Endometrium (tissue), 2 donors: Measurements from ENCODE around the gene RBBP8.
"Not testable (repeated sequence)": the region's sequence is repeated elsewhere in the genome, so short reads cannot be mapped to it uniquely, and the experiment has no call there.

Source experiments
- FAIRE-seq: peaks from 2 replicates; lab custom pipeline; 2012; peaks lifted over from hg19 to GRCh38; lab: Jason Lieb, UNC
- donor health status: control.
- donor health status: control.

RBBP8 gene

GRCh38 chr18:22943847-22944246 lies 10.7 kb downstream of the RBBP8 start:
- no peak for FAIRE-seq

GRCh38 chr18:22946217-22946616 lies 13.1 kb downstream of the RBBP8 start:
- FAIRE-seq = no peak

DNA sequence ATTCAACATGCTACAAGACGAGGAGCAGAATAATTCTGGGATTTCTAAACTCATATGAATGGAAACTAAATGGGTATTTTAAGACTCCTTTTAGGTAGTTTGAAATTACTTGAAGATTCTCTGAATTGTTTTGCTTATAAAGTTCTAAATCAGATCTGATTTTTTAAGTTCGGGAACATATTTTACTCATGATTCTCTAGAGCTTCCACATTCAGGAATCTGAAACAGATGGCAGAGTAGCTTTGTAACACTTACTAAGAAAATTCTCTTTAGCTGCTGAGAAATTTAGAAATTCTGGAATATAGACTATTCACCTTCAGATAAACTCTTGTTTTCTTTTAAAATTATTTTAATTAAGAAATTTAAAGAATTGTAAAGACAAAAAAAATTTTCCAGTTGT lies 13.7 kb downstream of the RBBP8 start:
- FAIRE-seq = peak; percentile 8

DNA sequence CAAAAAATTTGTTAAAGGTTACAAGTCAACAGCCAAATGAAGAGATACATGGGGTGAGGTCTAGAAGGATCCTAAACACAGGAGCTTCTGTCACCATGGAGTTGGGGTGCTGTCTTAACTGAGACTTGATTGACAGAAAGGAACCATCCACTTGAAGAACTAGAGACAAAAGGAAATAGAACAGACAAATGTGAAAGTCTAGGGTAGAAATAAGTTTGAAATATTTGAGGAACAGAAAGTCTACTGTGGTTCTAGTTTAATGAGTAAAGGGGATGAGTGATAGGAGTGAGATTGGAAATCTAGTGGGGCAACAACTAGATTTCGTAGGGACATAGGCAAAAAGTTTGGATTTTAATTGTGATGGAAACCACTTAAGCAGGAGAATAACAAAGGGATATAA lies 18.7 kb downstream of the RBBP8 start:
- FAIRE-seq = no peak

GRCh38 chr18:22952525-22952924 lies 19.4 kb downstream of the RBBP8 start:
- no peak for FAIRE-seq

- FAIRE-seq = not testable (repeated sequence)
These were observed 20.9 kb downstream of the RBBP8 start for GRCh38 chr18:22953982-22954381.

DNA sequence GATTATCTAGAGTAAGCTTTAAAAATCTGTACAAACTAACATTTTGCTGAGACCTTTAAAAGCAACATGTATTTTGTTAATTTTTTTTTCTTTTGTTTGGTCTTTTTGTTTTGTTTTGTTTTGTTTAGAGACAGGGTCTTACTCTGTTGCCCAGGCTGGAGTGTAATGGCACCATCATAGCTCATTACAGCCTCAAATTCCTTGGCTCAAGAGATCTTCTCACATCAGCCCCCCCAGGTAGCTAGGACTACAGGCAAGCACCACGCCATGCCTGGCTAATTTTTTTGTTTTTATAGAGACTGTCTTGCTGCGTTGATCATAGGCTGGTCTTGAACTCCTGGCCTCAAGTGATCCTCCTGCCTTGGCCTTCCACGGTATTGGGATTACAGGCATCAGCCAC lies 23.1 kb downstream of the RBBP8 start:
- FAIRE-seq = no peak

- FAIRE-seq = no peak
These were observed 28.0 kb downstream of the RBBP8 start for GRCh38 chr18:22961156-22961555.

DNA sequence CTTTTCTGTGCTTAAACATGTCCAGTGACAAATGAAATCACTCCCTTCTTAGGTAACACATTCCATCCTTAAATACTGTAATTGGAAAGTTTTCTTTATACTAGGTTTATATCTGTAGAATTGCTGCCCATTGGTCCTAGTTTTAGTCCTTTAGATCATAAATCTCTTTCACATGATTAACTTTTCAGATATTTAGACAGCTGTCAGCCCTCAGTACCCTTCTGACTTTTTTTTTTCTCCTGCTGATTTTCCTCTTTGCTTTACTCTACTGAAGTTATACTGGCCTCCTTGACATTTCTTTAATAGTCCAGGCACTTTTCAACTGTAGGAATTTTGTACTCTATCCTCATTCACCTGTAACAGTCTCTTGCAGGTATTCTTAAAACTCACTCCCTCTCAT lies 28.9 kb downstream of the RBBP8 start:
- no peak for FAIRE-seq

- FAIRE-seq = no peak
These were observed 31.0 kb downstream of the RBBP8 start for GRCh38 chr18:22964116-22964515.

GRCh38 chr18:22964722-22965121 lies 31.6 kb downstream of the RBBP8 start:
- no peak for FAIRE-seq

DNA sequence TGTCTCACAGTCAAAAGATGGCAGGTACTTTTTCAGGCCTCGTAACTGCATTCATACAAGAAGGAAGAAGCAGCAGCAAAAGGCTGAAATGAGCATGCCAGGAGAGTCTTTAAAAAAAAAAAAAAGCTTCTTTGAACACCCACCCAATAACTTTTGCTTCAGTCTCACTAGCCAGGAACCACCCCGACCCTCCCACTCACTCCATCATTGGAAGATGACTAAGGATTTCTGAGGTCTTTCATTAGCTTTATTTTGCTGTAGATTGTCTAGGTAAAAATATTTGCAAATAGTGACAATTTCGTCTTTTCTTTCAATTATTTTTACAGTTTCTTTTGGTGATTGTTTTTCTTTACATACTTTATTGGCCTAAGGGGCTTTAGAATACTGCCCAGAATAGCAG lies 37.9 kb downstream of the RBBP8 start:
- no peak for FAIRE-seq

GRCh38 chr18:22974001-22974400 lies 40.9 kb downstream of the RBBP8 start:
- peak; percentile 54 for FAIRE-seq

- no peak for FAIRE-seq
These were observed 41.6 kb downstream of the RBBP8 start for GRCh38 chr18:22974707-22975106.

GRCh38 chr18:22975508-22975907 lies 42.4 kb downstream of the RBBP8 start:
- no peak for FAIRE-seq

DNA sequence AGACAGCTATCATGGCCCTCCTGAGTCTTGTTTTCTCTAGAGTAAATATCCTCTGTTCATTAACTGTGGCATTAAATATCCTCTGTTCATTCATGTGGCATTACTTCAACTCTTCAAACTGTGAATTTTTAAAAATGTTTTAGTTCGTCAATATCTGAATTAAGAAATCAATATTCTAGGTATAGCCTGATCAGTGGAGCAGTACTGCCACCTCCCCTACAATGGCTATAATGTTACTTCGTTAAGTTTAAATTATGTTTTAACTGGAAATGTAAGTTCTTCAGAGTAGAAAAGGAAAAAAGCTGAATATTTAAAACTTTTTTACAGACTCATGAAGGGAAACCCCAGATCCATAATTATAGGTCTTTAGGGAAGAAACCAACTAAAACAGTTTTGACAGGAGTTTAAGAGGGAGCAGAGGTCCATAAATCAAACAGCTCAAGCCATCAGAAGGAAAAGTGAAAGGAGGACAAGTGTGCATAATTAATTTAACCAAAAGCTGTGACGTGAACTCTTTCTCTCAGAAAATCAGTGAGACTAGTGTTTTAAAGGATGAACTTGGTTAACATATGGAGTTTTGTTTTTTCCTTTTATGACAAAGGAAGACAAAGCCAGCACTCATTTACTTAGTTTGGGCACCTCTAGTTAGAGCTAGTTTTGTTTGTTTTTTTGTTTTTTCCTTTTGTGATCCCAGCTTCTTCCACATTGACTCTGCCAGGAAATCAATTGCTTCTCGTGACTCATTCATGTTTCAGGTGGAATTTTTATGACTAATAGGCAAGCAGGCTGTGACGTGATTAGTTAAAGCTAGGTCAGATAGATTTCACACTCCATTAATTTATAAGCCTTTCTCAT lies 44.9 kb downstream of the RBBP8 start:
- FAIRE-seq = no peak

DNA sequence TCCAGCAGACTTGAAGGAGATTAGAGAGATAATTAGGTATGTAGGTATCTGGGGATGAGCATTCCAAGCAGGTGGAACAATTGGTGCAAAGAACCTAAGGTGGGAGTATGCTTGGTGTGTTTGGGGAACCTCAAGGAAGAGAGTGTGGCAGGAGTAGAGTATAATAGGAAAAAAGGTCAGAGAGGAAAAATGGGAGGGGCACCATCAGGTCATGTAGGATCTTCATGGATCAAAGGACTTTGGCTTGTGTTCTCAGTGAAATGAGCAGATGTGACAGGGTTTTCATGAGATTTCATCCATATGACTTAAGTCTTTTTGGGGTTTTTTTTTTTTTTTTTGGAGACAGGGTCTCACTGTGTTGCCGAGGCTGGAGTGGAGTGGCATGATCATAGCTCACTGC lies 47.3 kb downstream of the RBBP8 start:
- no peak for FAIRE-seq

DNA sequence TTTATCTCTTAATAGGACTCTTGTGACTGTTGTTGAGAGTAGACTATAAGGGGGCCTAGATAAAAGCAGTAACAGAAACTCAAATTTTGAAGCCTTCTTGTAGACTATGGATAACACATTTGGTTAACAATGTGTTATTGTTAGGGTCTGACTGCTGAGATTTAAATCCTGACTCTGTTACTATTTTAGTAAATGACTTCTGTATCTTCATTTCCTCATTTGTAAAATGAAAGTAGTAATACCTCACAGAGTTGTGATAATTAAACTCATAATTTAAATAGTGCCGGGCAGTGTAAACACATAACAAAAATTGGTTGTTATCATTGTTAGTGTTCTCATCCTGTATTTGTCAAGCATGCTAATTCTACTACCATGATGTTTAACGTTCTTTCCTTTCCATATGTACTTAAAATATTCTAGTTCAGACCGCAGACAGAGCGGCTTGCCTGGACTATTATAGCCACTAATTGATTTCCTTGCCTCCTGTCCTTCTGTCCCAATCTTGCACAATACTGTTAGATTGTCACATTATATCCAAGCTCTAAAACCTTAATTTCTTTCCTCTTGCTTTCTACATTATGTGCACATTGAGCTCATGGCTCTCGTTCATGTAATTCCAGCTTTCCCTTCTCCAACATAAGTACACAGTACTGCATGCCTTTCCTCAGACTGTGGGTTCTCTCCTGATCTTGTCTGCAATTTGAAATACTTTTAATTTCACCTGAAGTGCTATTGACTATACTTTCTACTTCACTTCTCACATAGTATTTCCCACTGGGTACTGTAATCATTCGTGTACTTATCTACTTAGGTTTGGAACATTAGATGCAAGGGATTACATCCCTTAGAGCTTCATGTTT lies 48.4 kb downstream of the RBBP8 start:
- no peak for FAIRE-seq

DNA sequence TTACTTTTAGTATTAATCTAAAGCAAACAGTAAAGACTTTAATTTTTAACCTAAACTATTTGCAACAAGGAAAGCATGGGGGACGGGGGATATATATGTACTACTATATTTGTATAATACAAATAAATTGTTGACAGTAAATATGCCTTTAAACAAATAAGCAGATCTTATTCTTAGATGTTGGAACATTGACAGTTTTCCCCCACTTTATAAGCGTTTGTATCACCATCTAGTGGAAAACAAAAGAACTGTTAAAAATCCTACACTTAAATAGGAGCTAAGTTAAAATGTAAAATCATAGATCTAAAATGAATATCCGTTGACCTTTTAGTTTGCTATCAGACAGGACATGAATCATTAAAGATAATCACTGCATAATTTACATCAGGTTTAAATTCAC lies 50.0 kb downstream of the RBBP8 start:
- FAIRE-seq = peak; percentile 98

- FAIRE-seq = no peak
These were observed 52.1 kb downstream of the RBBP8 start for GRCh38 chr18:22985250-22985649.

GRCh38 chr18:22987547-22988189 lies 54.5 kb downstream of the RBBP8 start:
- no peak for FAIRE-seq

DNA sequence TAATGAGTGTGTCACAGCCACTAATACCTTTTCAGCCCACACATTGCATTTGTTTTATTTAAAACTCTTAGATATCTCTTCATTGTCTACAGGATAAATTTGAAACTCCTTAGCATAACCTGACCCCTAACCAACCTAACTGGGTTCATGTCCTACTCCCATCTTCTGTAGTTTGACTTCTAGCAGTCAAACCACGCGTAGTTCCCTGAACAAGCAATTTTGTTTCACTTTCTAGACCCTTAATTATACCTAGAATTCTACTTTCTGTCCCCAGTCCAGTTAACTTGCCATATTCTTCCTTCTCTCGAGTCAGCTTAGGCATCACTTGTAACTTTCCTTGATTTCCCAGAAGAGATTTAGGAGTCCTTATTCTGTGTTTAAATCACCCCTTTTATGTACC lies 55.1 kb downstream of the RBBP8 start:
- no peak for FAIRE-seq

GRCh38 chr18:22998344-22998743 lies 65.2 kb downstream of the RBBP8 start:
- no peak for FAIRE-seq
